CD14-positive monocyte (primary cell): Measurements from ENCODE around the gene DAGLA. TPM values are rescaled to one million over a fixed set of nuclear protein-coding genes. Genes with fewer than 3 reads are reported as not detected.

ENCODE experiments used
- DNase-seq, 3 donors: peaks; one replicate each; pipeline ENCODE4 v3.0.0-alpha.2; 2011 to 2022
- H2AFZ ChIP-seq: 2 replicates; pipeline ENCODE4 v1.6.0; 2012; ENCODE audit warnings: mild to moderate bottlenecking, low read depth, low read length, inconsistent platforms; ENCODE audit not compliant: insufficient read depth, poor library complexity, severe bottlenecking
- H3K27ac ChIP-seq, 2 donors: 1 replicate in 1 of 2; 2 replicates in 1 of 2; pipeline ENCODE4 v1.5.1; 2012 to 2013; ENCODE audit warnings: low read length in 2 of 2, control low read depth in 1 of 2, inconsistent platforms in 1 of 2, low read depth in 1 of 2, mild to moderate bottlenecking in 1 of 2
- H3K27me3 ChIP-seq, 2 donors: one replicate each; pipeline versions ENCODE4 v1.6.0 to v1.6.1; 2011 to 2013; ENCODE audit warnings: low read length in 2 of 2; ENCODE audit not compliant: control insufficient read depth in 2 of 2, insufficient read depth in 2 of 2
- H3K36me3 ChIP-seq, 2 donors: replicated peaks in 1 of 2; 1 replicate in 1 of 2; 2 replicates in 1 of 2; pipeline versions ENCODE4 v1.5.1 to v1.6.1; 2012 to 2013; ENCODE audit warnings: low read length in 2 of 2, control low read depth in 1 of 2, inconsistent platforms in 1 of 2, mild to moderate bottlenecking in 1 of 2; ENCODE audit not compliant: insufficient read depth in 2 of 2, control insufficient read depth in 1 of 2
- H3K4me1 ChIP-seq, 2 donors: 1 replicate in 1 of 2; 2 replicates in 1 of 2; pipeline versions ENCODE4 v1.5.1 to v1.6.1; 2012 to 2013; ENCODE audit warnings: low read length in 2 of 2, control low read depth in 1 of 2, inconsistent platforms in 1 of 2, mild to moderate bottlenecking in 1 of 2, moderate library complexity in 1 of 2; ENCODE audit not compliant: insufficient read depth in 2 of 2, control insufficient read depth in 1 of 2
- H3K4me2 ChIP-seq: replicated peaks from 2 replicates; pipeline ENCODE3; 2012; ENCODE audit warnings: low read length, moderate library complexity, mild to moderate bottlenecking; ENCODE audit not compliant: poor library complexity, severe bottlenecking; ENCODE audit errors: extremely low read depth
- H3K4me3 ChIP-seq, 3 experiments: fragments of 200-600 bp in 1 of 3; sonication (generic) in 1 of 3; replicated peaks in 1 of 3; 1 replicate in 2 of 3; 2 replicates in 1 of 3; pipeline ENCODE4 v1.5.1; 2011 to 2013; ENCODE audit warnings: low read length in 3 of 3, mild to moderate bottlenecking in 3 of 3, control low read depth in 2 of 3, low read depth in 2 of 3, inconsistent platforms in 1 of 3, moderate library complexity in 1 of 3
- H3K79me2 ChIP-seq: 2 replicates; pipeline ENCODE4 v1.6.0; 2012; ENCODE audit warnings: mild to moderate bottlenecking, control low read depth, inconsistent platforms, low read length, moderate library complexity; ENCODE audit not compliant: insufficient read depth
- H3K9ac ChIP-seq: 2 replicates; pipeline ENCODE4 v1.6.0; 2017; ENCODE audit warnings: low read length, mild to moderate bottlenecking; ENCODE audit not compliant: insufficient read depth, poor library complexity, severe bottlenecking
- H3K9me3 ChIP-seq, 2 donors: replicated peaks in 1 of 2; 1 replicate in 1 of 2; 2 replicates in 1 of 2; pipeline versions ENCODE4 v1.5.1 to v1.6.1; 2012 to 2013; ENCODE audit warnings: low read length in 2 of 2, control low read depth in 1 of 2; ENCODE audit not compliant: control insufficient read depth in 1 of 2, insufficient read depth in 1 of 2
- H4K20me1 ChIP-seq: 2 replicates; pipeline ENCODE4 v1.6.0; 2012; ENCODE audit warnings: mild to moderate bottlenecking, low read length, control low read depth, moderate library complexity; ENCODE audit not compliant: insufficient read depth
- H3K27ac Mint-ChIP-seq, 7 donors: one replicate each; pipeline ENCODE4 v1.8.0; 2020; ENCODE audit warnings: mild to moderate bottlenecking in 7 of 7, mixed read lengths in 7 of 7, moderate library complexity in 6 of 7, inconsistent platforms in 2 of 7
- H3K27me3 Mint-ChIP-seq, 3 donors: one replicate each; pipeline ENCODE4 v1.8.0; 2021 to 2022; ENCODE audit warnings: low read depth in 3 of 3, mild to moderate bottlenecking in 3 of 3, mixed read lengths in 3 of 3, moderate library complexity in 3 of 3, inconsistent platforms in 1 of 3
- H3K36me3 Mint-ChIP-seq, 2 donors: one replicate each; pipeline ENCODE4 v1.8.0; 2020; ENCODE audit warnings: mixed read lengths in 2 of 2, inconsistent platforms in 1 of 2, mild to moderate bottlenecking in 1 of 2
- H3K4me1 Mint-ChIP-seq: one replicate; pipeline ENCODE4 v1.8.0; 2020; ENCODE audit warnings: mild to moderate bottlenecking, mixed read lengths
- H3K4me3 Mint-ChIP-seq, 2 donors: one replicate each; pipeline ENCODE4 v1.8.0; 2020; ENCODE audit warnings: mild to moderate bottlenecking in 2 of 2, mixed read lengths in 2 of 2, moderate library complexity in 1 of 2
- H3K9me3 Mint-ChIP-seq, 7 donors: one replicate each; pipeline ENCODE4 v1.8.0; 2020 to 2022; ENCODE audit warnings: mixed read lengths in 7 of 7, mild to moderate bottlenecking in 6 of 7, moderate library complexity in 6 of 7, inconsistent platforms in 2 of 7
- CTCF ChIP-seq: fragments of 200-600 bp; IDR thresholded peaks from one replicate; pipeline ENCODE4 v1.8.0; 2022; ENCODE audit warnings: antibody characterized with exemption, mild to moderate bottlenecking
- WGBS: methylation state at CpG from one replicate; pipeline ENCODE4 v1.1.5; 2013; ENCODE audit warnings: missing lambda C conversion rate; ENCODE audit not compliant: insufficient coverage; 5-methylcytosine and 5-hydroxymethylcytosine counted together
- intact Hi-C, 2 donors: fragments of 100-400 bp; cut with micrococcal nuclease; formaldehyde crosslinking; loops; one replicate each; pipeline versions ENCODE4 v1.15.0 to v1.15.1; 2023
- polyA plus RNA-seq, 3 donors: library from polyadenylated mRNA; depleted of rRNA in 1 of 3; unstranded in 2 of 3; stranded (reverse) in 1 of 3; fragments of 300-500 nt in 2 of 3; fragments of >200 nt in 1 of 3; fragmentation: Illumina TruSeq in 2 of 3; gene quantifications; 1 replicate in 2 of 3; 2 replicates in 1 of 3; pipeline ENCODE4 v1.2.3, GENCODE V29; 2012 to 2021

The DAGLA gene
- polyA plus RNA-seq, 3 donors: 0.16 to 6.7 (median 0.73) TPM

GRCh38 chr11:61769169-61769920 lies 89.2 kb downstream of the DAGLA start:
- H3K4me1 Mint-ChIP-seq: peaks cover 16% of the 10 kb centered on the region
- Histone ChIP-seq H3K79me2 (no peaks in the 10 kb centered on the region), H3K4me1 (peaks cover 14% of the 10 kb centered on the region in 2 donors), H3K9ac (no peak overlapping the region), H3K27ac (no peak overlapping the region), H3K4me3 (no peak overlapping the region), H2AFZ (no peak overlapping the region), H3K9me3 (no peaks in the 10 kb centered on the region), H3K27me3 (no peaks in the 10 kb centered on the region), H4K20me1 (no peaks in the 10 kb centered on the region), H3K4me2 (no peak overlapping the region), H3K36me3 (no peaks in the 10 kb centered on the region)
- no peak overlapping the region for H3K4me3 Mint-ChIP-seq
- no peaks in the 10 kb centered on the region for H3K9me3 Mint-ChIP-seq
- H3K27me3 Mint-ChIP-seq: peaks cover 0 to 4% (median 2%) of the 10 kb centered on the region in 3 donors
- no peaks in the 10 kb centered on the region for H3K36me3 Mint-ChIP-seq
- no peak overlapping the region for H3K27ac Mint-ChIP-seq
- WGBS: 96% methylated on average over 20 of the region's 33 CpGs
- intact Hi-C loops: no loop called here
- no peak for TF ChIP-seq CTCF
- DNase-seq: no peak

- H4K20me1 ChIP-seq: no peaks in the 10 kb centered on the region
- Mint-ChIP-seq H3K27ac (no peak overlapping the region), H3K4me3 (no peak overlapping the region), H3K9me3 (no peaks in the 10 kb centered on the region), H3K4me1 (peaks cover 16% of the 10 kb centered on the region), H3K27me3 (peaks cover 0 to 4% (median 2%) of the 10 kb centered on the region in 3 donors), H3K36me3 (no peaks in the 10 kb centered on the region)
- no peak for TF ChIP-seq CTCF
- H3K36me3 ChIP-seq: no peaks in the 10 kb centered on the region
- H3K79me2 ChIP-seq: no peaks in the 10 kb centered on the region
- no peak overlapping the region for H3K4me3 ChIP-seq
- H3K9ac ChIP-seq: no peak overlapping the region
- intact Hi-C loops: no loop called here
- no peak overlapping the region for H3K4me2 ChIP-seq
- no peak for DNase-seq
- no peak overlapping the region for H3K27ac ChIP-seq
- no peak overlapping the region for H2AFZ ChIP-seq
- H3K4me1 ChIP-seq: peaks cover 14% of the 10 kb centered on the region in 2 donors
- H3K27me3 ChIP-seq: no peaks in the 10 kb centered on the region
- WGBS: 100% methylated on average over 3 of the region's 20 CpGs
- H3K9me3 ChIP-seq: no peaks in the 10 kb centered on the region
Observed at GRCh38 chr11:61769946-61770683, 89.9 kb downstream of the DAGLA start.
